Fibroblast of lung (primary cell): Measurements from ENCODE around the gene ACTMAP.

Experiments
- CTCF ChIP-seq, 2 donors: IDR thresholded peaks in 1 of 2; conservative IDR thresholded peaks in 1 of 2; 1 replicate in 1 of 2; 2 replicates in 1 of 2; pipeline ENCODE4 v1.5.1; 2011 to 2012; ENCODE audit warnings: low read length in 2 of 2, control low read depth in 1 of 2, inconsistent platforms in 1 of 2, low read depth in 1 of 2, mild to moderate bottlenecking in 1 of 2
- EZH2 ChIP-seq: IDR thresholded peaks from 2 replicates; pipeline ENCODE4 v1.5.1; 2012; ENCODE audit warnings: low read length, control low read depth, mild to moderate bottlenecking; ENCODE audit errors: missing control alignments

- no peak for TF ChIP-seq CTCF (conservative IDR thresholded peaks at IDR 0.05 in 1 of 2, IDR thresholded peaks at IDR 0.05 in 1 of 2; ENCODE audit: low read depth in 1 of 2, low read length in 2 of 2)
- no peak for TF ChIP-seq EZH2
These were observed 33.4 kb upstream of the ACTMAP start for GRCh38 chr19:40783711-40784110.
